Ramos (cell line): Measurements from ENCODE around the gene PF4V1.

Source experiments
- in situ Hi-C: fragments of 300-500 bp; cut with MboI; formaldehyde crosslinking; loops from one replicate; pipeline ENCODE4 v1.14.3; 2022; ENCODE audit warnings: low sequenced_read_pairs; ENCODE audit not compliant: unreplicated experiment

The PF4V1 gene

DNA sequence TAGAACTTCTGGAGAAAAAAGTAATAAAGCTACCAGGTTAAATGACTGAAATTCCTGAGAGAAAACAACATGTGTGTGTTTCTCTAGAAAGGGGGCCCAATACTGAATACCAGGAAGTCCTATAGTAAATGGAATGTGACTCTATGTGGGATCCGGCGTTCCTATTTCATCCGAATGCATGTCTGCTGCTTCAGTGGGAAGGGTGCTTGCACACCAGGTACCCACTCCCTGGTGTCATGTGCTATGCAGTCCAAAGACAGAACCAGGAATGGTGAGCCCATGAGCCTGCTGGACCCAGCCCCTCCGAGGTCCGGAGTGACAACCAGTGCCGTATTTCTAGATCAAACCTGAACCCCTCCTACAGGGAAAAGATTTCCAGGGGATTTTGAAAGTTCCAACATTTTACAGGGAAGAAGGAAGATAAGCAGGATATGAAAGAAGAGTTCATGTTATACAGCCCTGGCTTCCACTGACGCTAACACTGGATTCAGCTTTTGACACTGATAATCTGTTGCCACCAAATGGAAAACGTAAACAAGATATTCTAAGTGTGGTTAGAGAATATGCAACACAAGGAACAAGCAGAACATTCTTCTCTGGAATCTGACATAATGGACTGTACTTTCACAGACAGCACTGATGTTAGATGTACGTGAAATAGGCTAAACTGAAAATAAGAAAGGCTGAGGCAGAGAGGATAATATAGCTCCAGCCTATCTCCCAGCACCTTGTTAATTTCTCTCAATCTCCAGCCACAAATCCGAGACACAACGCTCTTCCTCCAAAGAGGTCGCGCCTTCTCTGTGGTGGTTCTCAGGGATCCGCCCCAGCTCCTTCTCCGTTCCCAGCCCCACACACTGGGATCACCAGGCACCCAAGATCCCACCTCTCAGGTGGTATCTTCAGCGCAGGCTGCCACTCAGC is 15.4 kb downstream of the PF4V1 start:
- in situ Hi-C loops: no loop called here

DNA sequence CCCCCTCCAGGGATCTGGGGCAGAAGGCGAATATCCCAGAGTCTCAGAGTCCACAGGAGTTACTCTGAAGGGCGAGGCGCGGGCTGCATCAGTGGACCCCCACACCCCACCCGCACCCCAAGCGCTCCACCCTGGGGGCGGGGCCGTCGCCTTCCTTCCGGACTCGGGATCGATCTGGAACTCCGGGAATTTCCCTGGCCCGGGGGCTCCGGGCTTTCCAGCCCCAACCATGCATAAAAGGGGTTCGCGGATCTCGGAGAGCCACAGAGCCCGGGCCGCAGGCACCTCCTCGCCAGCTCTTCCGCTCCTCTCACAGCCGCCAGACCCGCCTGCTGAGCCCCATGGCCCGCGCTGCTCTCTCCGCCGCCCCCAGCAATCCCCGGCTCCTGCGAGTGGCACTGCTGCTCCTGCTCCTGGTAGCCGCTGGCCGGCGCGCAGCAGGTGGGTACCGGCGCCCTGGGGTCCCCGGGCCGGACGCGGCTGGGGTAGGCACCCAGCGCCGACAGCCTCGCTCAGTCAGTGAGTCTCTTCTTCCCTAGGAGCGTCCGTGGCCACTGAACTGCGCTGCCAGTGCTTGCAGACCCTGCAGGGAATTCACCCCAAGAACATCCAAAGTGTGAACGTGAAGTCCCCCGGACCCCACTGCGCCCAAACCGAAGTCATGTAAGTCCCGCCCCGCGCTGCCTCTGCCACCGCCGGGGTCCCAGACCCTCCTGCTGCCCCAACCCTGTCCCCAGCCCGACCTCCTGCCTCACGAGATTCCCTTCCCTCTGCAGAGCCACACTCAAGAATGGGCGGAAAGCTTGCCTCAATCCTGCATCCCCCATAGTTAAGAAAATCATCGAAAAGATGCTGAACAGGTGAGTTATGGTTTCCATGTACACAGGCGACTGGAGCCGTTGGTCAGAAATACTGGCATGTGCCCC is 16.3 kb downstream of the PF4V1 start, which contains the start of gene CXCL1:
Gene CXCL1, plus strand, starts transcription at position 264 of the 926 bp plus-strand sequence. Its CDS starts 78 bp downstream, at position 342.
- in situ Hi-C loops: no loop called here

DNA sequence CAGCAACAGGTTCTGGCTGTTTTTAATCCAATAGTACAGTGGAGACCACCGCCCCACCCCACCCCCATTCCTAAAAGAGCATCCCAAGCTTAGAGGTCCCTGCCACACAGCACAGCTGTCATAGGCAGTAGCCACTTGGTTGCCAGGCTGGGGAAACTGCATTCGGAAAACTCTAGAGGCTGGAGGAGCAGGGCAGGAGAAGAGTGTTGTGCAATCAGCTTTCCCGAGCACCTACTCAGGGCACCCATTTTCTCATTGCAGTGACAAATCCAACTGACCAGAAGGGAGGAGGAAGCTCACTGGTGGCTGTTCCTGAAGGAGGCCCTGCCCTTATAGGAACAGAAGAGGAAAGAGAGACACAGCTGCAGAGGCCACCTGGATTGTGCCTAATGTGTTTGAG is 17.2 kb downstream of the PF4V1 start:
- in situ Hi-C loops: no loop called here

DNA sequence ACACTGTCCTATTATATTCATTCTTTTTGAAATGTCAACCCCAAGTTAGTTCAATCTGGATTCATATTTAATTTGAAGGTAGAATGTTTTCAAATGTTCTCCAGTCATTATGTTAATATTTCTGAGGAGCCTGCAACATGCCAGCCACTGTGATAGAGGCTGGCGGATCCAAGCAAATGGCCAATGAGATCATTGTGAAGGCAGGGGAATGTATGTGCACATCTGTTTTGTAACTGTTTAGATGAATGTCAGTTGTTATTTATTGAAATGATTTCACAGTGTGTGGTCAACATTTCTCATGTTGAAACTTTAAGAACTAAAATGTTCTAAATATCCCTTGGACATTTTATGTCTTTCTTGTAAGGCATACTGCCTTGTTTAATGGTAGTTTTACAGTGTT is 17.7 kb downstream of the PF4V1 start:
- in situ Hi-C loops: no loop called here

DNA sequence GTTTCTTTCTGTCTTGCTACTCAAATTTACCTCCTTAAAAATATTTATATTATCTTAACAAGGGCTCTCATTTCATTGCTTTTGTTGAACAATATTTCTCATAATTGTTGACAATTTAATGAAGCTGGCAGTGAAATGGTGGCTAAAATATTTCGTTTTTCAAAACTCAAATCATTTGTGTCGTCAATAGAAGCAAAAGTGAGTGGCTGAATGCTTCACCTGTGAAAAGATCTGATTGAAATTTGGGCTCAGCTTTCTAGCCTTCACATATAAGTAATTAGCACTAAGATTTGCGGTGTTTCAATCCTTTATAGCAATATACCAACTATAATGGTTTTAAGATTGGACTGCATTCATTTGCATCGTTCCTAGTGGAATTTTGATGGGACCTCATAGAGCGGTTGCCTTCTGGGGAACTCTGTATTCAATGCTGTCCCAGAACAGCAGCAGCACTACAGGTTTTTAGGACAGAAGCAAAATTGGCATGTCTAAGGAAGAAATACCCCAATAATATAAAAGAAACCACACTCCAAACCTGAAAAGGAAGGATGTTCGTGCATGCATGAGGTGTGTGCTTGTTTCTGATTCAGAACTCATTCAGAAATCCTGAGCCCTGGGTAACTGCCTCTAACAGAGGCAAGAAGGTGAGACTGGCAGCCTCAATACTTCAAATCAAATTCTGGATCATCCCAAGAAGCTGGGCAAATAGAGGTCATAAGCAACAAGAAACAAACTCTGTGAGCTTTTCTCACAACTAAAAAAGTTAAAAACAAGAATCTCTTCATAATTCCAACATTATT is 18.6 kb downstream of the PF4V1 start:
- in situ Hi-C loops: no loop called here

DNA sequence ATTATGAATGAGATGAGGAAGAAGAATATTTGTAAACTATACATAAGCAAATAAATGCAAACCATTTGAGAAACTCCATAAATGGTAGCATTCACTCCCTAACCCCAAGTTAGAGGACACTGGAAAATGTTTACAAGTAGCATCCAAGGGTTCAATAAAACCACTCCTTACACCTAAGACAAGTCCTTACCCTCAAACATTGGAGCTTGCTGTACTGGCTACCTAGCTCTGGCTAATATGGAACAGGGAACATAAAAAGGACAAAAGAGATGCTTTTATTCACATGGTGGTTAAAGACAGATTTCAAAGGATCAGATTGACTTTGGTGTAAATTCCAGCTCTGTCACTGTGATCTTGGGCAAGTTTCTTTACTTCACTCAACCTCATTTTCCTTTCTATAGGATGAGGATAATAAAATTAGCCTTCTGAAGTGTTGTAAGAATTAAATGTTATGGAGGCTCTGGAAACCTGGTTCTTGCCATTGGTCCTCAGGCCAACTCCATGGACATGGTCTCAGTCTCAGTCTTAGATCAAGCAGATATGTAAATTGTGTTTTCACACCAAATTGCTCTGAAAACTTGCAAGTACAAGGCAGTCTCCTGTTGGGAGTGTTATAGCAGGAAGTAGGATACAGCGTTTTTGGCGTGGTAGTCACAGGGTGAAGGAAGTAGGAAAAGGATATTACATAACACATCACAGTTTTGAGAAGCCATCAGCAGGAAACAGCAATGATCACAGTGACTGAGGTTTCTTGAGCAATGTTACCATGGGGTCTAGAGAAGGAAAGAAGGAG is 19.4 kb downstream of the PF4V1 start:
- in situ Hi-C loops: no loop called here

DNA sequence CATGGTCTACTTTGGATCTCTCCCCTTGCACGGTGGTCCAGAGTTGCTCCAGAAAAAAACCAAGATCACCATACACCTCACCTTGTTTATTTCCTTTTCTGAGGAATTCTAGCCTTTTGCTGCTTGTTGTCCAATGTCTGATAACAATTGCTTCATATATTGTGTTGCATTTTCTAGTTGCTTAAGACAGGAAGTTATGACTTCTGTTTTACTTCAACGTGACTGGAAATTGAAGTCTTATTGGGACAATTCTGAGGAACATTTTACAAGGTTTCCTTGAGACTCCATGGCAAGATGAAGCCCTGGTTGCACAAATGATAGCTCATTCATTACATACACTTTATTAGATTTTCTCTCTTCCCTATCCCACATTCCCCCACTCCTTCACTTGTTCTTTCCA is 21.3 kb downstream of the PF4V1 start:
- in situ Hi-C loops: no loop called here

DNA sequence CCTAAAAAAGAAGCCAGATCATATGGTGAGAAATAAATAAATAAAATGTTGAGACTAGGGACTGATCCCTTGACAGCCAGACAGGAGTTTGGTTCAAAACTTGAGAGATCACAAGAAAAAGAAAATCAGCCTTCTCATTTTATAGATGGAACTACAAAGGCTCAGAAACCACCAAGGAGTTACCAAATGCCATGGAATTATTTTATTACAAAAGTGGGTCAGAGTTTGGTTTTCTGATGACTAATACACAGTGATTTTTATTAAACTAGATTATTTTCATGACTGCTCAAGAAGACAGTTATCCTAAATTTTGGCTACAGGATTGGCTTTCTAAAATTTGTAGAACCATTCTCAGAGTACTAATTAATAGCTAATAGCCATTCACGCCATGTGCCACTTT is 22.3 kb downstream of the PF4V1 start:
- in situ Hi-C loops: no loop called here

DNA sequence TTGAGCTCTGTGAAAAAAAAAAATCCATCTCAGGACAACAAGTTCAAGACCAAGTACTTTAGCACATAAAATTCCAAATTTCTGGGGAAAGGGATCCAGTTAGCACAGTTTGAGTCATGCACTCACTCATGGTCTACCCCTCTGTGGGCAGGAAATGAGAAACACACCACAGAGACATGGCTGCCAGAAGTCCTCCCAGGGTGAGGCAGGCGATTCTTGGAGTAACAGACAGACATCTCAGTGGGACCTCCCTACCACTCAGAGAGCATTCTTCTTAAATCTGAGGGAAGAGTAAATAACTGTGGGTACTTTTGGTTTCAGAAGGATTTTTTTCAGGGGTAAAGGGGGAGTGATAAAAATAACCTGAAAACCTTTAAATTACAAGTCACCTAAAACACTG is 30.2 kb downstream of the PF4V1 start:
- in situ Hi-C loops: no loop called here

DNA sequence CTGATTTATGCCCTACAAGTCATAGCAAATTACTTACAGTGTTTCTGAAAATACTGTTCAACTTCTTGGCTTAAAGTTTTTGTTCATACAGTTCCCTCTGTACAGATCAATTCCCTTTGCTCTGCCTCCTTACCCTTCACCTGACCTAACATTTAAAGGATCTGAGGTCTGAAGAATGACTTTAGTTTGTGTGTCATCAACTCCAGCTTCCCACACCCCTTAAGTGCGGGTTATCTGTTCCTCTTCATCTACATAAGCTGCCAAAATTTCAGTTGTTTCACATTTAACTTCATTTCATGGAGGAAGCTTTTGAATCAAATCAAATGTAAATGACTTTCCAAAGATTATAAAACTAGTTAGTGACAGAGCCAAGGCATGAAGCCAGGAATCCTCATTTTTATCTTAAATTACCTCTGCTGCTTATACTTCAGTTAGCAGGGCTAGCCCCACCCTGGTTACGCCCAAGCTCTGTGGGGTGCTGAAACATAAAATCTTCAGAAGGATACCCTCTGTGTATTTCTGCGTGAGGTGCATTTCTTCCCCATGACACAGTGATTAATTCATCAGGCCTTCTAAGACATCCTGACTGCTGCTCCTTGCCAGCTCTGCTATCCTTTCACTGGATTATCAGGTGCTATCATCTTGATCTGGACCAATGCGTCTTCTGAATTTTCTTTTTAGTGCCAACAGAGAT is 32.6 kb downstream of the PF4V1 start:
- in situ Hi-C loops: no loop called here

DNA sequence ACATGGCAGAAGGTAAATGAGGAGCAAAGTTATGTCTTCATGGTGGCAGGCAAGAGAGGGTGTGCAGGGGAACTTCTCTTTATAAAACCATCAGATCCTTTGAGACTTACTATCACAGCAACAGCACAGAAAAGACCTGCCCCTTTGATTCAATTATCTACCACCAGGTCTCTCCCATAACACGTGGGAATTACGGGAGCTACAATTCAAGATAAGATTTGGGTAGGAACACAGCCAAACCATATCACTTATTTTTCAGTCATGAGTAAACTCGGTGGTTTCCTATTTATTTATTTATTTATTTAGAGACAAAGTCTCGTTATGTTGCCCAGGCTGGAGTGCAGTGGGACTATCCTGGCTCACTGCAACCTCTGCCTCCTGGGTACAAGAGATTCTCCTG is 38.2 kb downstream of the PF4V1 start:
- in situ Hi-C loops: no loop called here

DNA sequence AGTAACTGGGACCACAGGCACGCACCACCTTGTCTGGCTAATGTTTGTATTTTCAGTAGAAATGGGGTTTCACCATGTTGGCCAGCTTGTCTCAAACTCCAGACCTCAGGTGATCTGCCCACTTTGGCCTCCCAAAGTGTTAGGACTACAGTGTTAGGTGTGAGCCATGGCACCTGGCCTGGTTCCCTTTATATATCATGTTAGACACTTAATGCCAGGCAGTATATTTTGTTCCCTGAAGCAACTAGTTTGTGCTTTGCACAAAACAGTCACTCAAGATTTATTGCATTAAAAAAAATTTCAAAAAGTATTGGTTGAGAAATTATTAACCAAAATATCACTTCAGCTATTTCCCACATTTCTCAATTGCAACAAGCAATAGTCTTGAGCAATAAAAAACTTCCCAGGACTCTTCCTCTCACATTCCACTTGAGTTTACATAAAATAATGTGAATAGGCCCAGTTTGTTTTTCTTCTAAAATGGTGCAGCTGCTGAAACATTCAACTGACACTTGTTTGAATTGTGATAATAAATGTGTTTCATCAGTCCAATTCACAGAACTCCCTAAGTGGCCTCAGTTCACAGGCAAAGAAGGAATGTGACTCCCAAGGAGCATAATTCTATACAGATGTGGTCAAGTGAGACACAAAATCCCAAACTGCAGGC is 38.8 kb downstream of the PF4V1 start:
- in situ Hi-C loops: no loop called here

DNA sequence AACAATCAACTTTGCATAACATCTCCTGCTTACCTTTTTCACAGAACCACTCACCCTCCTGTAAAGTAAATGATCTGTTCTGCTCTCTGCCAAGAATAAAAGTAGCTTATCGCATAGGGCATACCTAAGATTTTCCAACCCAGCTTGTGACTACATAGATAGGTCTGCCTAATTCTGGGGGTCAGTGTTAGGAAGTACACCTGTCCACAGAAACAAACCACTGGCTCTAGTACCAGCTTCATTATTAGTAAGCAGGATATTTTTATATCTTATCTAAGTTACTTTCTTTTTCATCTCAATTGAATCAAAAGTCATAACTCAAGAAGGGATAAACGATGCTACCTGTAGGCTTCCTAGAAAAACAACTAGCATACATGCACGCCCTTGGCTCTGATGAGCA is 39.9 kb downstream of the PF4V1 start:
- in situ Hi-C loops: no loop called here

DNA sequence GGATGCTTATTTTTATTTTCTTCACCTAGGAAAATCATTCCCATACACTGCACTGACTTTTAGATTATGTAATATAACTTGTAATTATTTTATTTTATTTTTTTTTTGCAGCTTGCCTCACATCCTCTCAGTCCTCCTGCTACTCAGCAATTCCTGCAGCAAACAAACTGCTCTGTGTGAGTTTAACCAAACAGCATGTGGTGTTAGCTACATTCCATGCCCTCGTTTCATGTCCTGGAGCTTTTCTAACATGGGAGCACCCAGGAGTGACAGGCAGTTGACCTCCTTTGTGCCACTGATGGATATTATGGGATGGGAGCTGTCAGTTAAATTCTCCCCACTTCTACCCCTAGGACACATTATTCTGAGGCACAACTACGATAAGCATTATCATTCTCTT is 40.9 kb downstream of the PF4V1 start:
- in situ Hi-C loops: no loop called here

DNA sequence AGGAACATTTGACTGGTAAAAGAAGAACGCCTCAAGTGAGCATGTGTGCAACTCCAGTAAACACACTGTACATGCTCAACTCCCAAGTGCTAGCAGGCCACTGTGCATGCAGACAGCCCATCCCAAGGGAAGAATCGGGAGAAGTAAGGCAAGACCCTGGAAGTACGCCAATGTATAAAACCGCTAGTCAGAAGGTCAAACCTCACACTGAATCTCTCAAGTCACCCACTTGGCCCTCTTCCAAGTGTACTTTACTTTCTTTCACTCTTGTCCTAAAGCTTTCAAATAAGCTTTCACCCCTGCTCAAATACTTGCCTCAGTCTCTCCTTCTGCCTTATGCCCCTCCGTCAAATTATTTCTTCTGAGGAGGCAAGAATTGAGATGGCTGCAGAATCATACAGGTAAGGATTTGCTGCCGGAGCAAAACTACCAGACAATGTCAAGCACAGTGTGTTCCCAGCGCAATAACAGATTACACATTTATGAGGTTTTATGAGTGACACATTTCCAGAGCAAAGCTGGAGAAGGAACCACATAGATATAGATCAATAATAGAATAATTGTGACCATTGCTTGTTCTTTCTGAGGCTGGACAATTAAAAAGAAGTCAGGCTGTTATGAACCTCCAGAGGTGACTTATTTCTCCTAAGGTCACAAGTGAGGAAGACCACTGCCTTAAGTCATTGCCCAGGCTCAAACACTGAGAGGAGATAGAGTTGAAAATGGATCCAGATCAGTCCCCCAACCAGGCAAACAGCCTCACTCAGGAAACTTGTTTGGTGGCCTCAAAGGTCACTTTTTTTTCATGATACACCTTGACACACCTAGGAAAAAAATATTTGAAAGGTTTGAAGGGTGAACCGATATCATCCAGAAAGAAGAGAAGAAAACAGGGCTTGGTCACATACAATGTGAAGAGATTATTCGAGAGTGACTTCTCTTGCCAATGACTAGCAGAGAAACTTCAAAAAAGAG is 42.4 kb downstream of the PF4V1 start:
- in situ Hi-C loops: no loop called here

DNA sequence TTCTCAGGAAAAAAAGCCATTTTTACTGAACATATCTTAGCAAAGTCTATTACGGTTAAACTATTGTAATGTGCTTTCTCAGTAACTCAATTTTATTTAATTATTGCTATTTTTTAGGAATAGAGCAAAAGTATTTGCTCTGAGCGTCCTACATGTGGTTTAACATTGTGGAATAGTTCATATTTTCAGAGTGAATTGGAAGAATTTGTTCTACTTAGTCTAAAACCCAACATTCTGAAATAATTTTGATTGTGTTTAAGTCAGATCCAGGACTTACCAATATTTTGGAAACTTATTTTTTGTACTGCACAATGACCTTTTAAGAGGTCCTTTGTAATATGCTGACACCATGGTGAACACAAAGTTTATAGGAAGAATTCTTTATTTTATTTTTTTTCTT is 43.3 kb downstream of the PF4V1 start:
- in situ Hi-C loops: no loop called here

DNA sequence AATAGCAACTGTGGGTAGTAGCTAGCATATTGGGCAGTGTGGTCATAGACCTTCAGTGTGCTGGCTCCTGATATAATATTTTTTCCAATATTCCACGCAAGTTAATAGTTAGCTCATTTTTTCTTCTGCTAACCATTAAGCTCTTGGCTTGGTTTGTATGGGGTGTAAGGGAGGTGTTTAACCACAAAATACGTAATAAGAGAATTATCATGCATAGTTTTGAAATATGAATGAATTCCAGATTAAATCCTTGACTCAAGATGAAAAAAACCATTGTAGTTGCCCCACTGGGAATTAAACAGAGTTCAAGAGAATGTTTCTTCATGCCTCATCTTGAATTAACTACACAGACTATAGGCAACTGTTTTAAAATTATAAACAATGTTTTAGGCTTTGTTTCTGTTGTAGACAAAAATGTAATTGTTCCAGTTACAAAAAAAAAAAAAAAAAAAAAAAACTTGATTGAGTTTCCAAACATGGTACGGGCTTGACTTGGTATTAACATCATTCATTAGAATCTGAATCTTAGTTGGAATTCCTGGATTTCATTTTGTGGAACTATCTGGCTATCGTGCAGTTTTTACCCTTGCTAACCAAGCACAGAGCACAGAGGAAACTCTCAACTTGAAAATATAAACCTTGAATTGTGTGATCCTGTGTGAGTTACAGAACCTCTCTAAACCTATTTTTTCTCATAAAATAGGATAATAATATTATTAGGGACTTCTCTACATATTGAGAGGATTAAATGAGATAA is 44.5 kb downstream of the PF4V1 start:
- in situ Hi-C loops: no loop called here
